GM23338 (cell line): ENCODE measurements around the gene GNMT.

Experiments used
- CREB1 ChIP-seq: fragments of 250-450 bp; sonication (Bioruptor Pico); IDR thresholded peaks from 2 replicates; pipeline ENCODE4 v1.5.0; 2020; ENCODE audit warnings: low read depth, mild to moderate bottlenecking, moderate library complexity
- EZH2 ChIP-seq: fragments of 200-600 bp; sonication (generic); IDR thresholded peaks from one replicate; pipeline ENCODE4 v1.8.0; 2017; ENCODE audit warnings: antibody characterized with exemption, mild to moderate bottlenecking, low read depth; ENCODE audit not compliant: unreplicated experiment
- EZH2phosphoT487 ChIP-seq: fragments of 200-600 bp; sonication (generic); IDR thresholded peaks from one replicate; pipeline ENCODE4 v1.8.1; 2018; ENCODE audit warnings: antibody characterized with exemption; ENCODE audit not compliant: unreplicated experiment
- JUNB ChIP-seq: IDR thresholded peaks from one replicate; pipeline ENCODE4 v1.6.1; 2016; ENCODE audit warnings: antibody characterized with exemption; ENCODE audit not compliant: unreplicated experiment
- NANOG ChIP-seq: IDR thresholded peaks from 2 replicates; pipeline ENCODE4 v1.6.1; 2016; ENCODE audit warnings: antibody characterized with exemption, borderline replicate concordance
- POLR2AphosphoS5 ChIP-seq: IDR thresholded peaks from 2 replicates; pipeline ENCODE4 v1.6.1; 2016; ENCODE audit warnings: antibody characterized with exemption, low read depth
- ZNF331 ChIP-seq: fragments of 250-450 bp; sonication (Bioruptor Pico); IDR thresholded peaks from 2 replicates; pipeline ENCODE4 v1.5.0; 2020; ENCODE audit warnings: low read depth, mild to moderate bottlenecking, moderate library complexity
- TF ChIP-seq, protein P1 (sequence below), 2 experiments: fragments of 200-600 bp in 1 of 2; sonication (generic) in 1 of 2; conservative IDR thresholded peaks; 2 replicates each; pipeline versions ENCODE4 v1.5.1 to v1.6.1; 2016 to 2017; ENCODE audit warnings: antibody characterized with exemption in 2 of 2, low read depth in 2 of 2, mild to moderate bottlenecking in 2 of 2, moderate library complexity in 1 of 2
- TF ChIP-seq, protein P2 (sequence below): IDR thresholded peaks from one replicate; pipeline ENCODE4 v1.6.1; 2018; ENCODE audit warnings: antibody characterized with exemption; ENCODE audit not compliant: unreplicated experiment
- TF ChIP-seq, protein P3 (sequence below): IDR thresholded peaks from 2 replicates; pipeline ENCODE4 v1.6.1; 2016; ENCODE audit warnings: antibody characterized with exemption
- TF ChIP-seq, protein P4 (sequence below): fragments of 250-450 bp; sonication (Bioruptor Pico); IDR thresholded peaks from 2 replicates; pipeline ENCODE4 v1.5.0; 2020; ENCODE audit warnings: mild to moderate bottlenecking, moderate library complexity

DNA sequence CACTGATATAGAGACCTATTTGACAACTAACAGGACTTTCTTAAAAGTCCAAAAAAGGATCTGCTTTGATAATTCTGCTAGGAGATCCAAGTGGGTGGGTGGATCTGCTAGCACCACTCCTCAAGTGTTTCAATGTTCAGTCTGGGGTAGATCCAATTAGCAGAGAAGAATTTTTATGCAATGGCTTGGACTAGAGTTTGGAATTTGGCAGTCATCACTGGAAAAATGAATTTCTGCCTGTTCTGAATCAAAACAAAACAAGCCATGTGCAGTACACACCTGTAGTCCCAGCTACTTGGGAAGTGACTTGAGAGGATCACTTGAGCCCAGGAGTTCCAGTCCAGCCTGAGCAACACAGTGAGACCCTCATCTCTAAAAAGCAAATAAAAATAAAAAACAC is 12.6 kb upstream of the GNMT start:
- TF ChIP-seq POLR2AphosphoS5 (no peak), EZH2 (no peak), NANOG (no peak), CREB1 (CRISPR knock-in tag) (no peak), EZH2phosphoT487 (no peak), JUNB (no peak), ZNF331 (CRISPR knock-in tag) (no peak)
- TF ChIP-seq, protein P1, sequence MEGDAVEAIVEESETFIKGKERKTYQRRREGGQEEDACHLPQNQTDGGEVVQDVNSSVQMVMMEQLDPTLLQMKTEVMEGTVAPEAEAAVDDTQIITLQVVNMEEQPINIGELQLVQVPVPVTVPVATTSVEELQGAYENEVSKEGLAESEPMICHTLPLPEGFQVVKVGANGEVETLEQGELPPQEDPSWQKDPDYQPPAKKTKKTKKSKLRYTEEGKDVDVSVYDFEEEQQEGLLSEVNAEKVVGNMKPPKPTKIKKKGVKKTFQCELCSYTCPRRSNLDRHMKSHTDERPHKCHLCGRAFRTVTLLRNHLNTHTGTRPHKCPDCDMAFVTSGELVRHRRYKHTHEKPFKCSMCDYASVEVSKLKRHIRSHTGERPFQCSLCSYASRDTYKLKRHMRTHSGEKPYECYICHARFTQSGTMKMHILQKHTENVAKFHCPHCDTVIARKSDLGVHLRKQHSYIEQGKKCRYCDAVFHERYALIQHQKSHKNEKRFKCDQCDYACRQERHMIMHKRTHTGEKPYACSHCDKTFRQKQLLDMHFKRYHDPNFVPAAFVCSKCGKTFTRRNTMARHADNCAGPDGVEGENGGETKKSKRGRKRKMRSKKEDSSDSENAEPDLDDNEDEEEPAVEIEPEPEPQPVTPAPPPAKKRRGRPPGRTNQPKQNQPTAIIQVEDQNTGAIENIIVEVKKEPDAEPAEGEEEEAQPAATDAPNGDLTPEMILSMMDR (conservative IDR thresholded peaks at IDR 0.05; ENCODE audit: low read depth in 2 of 2): no peak
- TF ChIP-seq, protein P2, sequence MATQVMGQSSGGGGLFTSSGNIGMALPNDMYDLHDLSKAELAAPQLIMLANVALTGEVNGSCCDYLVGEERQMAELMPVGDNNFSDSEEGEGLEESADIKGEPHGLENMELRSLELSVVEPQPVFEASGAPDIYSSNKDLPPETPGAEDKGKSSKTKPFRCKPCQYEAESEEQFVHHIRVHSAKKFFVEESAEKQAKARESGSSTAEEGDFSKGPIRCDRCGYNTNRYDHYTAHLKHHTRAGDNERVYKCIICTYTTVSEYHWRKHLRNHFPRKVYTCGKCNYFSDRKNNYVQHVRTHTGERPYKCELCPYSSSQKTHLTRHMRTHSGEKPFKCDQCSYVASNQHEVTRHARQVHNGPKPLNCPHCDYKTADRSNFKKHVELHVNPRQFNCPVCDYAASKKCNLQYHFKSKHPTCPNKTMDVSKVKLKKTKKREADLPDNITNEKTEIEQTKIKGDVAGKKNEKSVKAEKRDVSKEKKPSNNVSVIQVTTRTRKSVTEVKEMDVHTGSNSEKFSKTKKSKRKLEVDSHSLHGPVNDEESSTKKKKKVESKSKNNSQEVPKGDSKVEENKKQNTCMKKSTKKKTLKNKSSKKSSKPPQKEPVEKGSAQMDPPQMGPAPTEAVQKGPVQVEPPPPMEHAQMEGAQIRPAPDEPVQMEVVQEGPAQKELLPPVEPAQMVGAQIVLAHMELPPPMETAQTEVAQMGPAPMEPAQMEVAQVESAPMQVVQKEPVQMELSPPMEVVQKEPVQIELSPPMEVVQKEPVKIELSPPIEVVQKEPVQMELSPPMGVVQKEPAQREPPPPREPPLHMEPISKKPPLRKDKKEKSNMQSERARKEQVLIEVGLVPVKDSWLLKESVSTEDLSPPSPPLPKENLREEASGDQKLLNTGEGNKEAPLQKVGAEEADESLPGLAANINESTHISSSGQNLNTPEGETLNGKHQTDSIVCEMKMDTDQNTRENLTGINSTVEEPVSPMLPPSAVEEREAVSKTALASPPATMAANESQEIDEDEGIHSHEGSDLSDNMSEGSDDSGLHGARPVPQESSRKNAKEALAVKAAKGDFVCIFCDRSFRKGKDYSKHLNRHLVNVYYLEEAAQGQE: no peak
- TF ChIP-seq, protein P3, sequence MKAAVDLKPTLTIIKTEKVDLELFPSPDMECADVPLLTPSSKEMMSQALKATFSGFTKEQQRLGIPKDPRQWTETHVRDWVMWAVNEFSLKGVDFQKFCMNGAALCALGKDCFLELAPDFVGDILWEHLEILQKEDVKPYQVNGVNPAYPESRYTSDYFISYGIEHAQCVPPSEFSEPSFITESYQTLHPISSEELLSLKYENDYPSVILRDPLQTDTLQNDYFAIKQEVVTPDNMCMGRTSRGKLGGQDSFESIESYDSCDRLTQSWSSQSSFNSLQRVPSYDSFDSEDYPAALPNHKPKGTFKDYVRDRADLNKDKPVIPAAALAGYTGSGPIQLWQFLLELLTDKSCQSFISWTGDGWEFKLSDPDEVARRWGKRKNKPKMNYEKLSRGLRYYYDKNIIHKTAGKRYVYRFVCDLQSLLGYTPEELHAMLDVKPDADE: no peak
- TF ChIP-seq, protein P4, sequence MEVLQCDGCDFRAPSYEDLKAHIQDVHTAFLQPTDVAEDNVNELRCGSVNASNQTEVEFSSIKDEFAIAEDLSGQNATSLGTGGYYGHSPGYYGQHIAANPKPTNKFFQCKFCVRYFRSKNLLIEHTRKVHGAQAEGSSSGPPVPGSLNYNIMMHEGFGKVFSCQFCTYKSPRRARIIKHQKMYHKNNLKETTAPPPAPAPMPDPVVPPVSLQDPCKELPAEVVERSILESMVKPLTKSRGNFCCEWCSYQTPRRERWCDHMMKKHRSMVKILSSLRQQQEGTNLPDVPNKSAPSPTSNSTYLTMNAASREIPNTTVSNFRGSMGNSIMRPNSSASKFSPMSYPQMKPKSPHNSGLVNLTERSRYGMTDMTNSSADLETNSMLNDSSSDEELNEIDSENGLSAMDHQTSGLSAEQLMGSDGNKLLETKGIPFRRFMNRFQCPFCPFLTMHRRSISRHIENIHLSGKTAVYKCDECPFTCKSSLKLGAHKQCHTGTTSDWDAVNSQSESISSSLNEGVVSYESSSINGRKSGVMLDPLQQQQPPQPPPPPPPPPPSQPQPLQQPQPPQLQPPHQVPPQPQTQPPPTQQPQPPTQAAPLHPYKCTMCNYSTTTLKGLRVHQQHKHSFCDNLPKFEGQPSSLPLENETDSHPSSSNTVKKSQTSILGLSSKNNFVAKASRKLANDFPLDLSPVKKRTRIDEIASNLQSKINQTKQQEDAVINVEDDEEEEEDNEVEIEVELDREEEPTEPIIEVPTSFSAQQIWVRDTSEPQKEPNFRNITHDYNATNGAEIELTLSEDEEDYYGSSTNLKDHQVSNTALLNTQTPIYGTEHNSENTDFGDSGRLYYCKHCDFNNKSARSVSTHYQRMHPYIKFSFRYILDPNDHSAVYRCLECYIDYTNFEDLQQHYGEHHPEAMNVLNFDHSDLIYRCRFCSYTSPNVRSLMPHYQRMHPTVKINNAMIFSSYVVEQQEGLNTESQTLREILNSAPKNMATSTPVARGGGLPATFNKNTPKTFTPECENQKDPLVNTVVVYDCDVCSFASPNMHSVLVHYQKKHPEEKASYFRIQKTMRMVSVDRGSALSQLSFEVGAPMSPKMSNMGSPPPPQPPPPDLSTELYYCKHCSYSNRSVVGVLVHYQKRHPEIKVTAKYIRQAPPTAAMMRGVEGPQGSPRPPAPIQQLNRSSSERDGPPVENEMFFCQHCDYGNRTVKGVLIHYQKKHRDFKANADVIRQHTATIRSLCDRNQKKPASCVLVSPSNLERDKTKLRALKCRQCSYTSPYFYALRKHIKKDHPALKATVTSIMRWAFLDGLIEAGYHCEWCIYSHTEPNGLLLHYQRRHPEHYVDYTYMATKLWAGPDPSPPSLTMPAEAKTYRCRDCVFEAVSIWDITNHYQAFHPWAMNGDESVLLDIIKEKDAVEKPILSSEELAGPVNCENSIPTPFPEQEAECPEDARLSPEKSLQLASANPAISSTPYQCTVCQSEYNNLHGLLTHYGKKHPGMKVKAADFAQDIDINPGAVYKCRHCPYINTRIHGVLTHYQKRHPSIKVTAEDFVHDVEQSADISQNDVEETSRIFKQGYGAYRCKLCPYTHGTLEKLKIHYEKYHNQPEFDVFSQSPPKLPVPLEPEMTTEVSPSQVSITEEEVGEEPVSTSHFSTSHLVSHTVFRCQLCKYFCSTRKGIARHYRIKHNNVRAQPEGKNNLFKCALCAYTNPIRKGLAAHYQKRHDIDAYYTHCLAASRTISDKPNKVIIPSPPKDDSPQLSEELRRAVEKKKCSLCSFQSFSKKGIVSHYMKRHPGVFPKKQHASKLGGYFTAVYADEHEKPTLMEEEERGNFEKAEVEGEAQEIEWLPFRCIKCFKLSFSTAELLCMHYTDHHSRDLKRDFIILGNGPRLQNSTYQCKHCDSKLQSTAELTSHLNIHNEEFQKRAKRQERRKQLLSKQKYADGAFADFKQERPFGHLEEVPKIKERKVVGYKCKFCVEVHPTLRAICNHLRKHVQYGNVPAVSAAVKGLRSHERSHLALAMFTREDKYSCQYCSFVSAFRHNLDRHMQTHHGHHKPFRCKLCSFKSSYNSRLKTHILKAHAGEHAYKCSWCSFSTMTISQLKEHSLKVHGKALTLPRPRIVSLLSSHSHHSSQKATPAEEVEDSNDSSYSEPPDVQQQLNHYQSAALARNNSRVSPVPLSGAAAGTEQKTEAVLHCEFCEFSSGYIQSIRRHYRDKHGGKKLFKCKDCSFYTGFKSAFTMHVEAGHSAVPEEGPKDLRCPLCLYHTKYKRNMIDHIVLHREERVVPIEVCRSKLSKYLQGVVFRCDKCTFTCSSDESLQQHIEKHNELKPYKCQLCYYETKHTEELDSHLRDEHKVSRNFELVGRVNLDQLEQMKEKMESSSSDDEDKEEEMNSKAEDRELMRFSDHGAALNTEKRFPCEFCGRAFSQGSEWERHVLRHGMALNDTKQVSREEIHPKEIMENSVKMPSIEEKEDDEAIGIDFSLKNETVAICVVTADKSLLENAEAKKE (CRISPR knock-in tag): no peak
